CD8-positive, alpha-beta memory T cell (primary cell): ENCODE data around the gene SMYD3. TPM values are rescaled to one million over a fixed set of nuclear protein-coding genes. Genes with fewer than 3 reads are reported as not detected.
"Not testable (repeated sequence)": the region's sequence is repeated elsewhere in the genome, so short reads cannot be mapped to it uniquely, and the experiment has no call there.

ENCODE experiments used
- CTCF ChIA-PET: fragments of 350-600 bp; sonication (Branson Sonifier 250); formaldehyde crosslinking; loops from one replicate; lab custom pipeline; 2021; ENCODE audit warnings: antibody characterized with exemption; lab: Charles Lee
- POLR2A ChIA-PET: fragments of 350-600 bp; sonication (Branson Sonifier 250); formaldehyde crosslinking; loops from one replicate; lab custom pipeline; 2021; ENCODE audit warnings: antibody characterized with exemption; lab: Charles Lee
- DNase-seq, 5 donors: peaks; one replicate each; pipeline versions ENCODE4 v3.0.0 to v3.0.0-alpha.2; 2020 to 2022; ENCODE audit warnings: mixed read lengths in 1 of 5
- H3K27ac ChIP-seq: one replicate; pipeline ENCODE4 v1.7.0; 2013; ENCODE audit warnings: low read depth, mild to moderate bottlenecking, low read length, moderate library complexity
- H3K27me3 ChIP-seq: 2 replicates; pipeline ENCODE4 v1.7.0; 2013; ENCODE audit warnings: low read length, mild to moderate bottlenecking; ENCODE audit not compliant: insufficient read depth, poor library complexity, severe bottlenecking
- H3K36me3 ChIP-seq: 2 replicates; pipeline ENCODE4 v1.7.0; 2013; ENCODE audit warnings: mild to moderate bottlenecking, low read length, moderate library complexity; ENCODE audit not compliant: insufficient read depth
- H3K4me1 ChIP-seq: 2 replicates; pipeline ENCODE4 v1.7.0; 2013; ENCODE audit warnings: mild to moderate bottlenecking, low read length, moderate library complexity; ENCODE audit not compliant: insufficient read depth
- H3K4me3 ChIP-seq: 2 replicates; pipeline ENCODE4 v1.7.0; 2013; ENCODE audit warnings: mild to moderate bottlenecking, low read length
- H3K9me3 ChIP-seq: 2 replicates; pipeline ENCODE4 v1.7.0; 2013; ENCODE audit warnings: mild to moderate bottlenecking, low read length
- H3K27ac Mint-ChIP-seq, 8 donors: one replicate each; pipeline ENCODE4 v1.8.0; 2020 to 2021; ENCODE audit warnings: mixed read lengths in 8 of 8, mild to moderate bottlenecking in 6 of 8, inconsistent platforms in 3 of 8, moderate library complexity in 3 of 8
- H3K27me3 Mint-ChIP-seq, 2 donors: one replicate each; pipeline ENCODE4 v1.8.0; 2020 to 2021; ENCODE audit warnings: mixed read lengths in 2 of 2, mild to moderate bottlenecking in 1 of 2, moderate library complexity in 1 of 2
- H3K36me3 Mint-ChIP-seq, 3 donors: one replicate each; pipeline ENCODE4 v1.8.0; 2020 to 2021; ENCODE audit warnings: mixed read lengths in 3 of 3, inconsistent platforms in 1 of 3, mild to moderate bottlenecking in 1 of 3
- H3K4me1 Mint-ChIP-seq, 3 donors: one replicate each; pipeline ENCODE4 v1.8.0; 2020 to 2021; ENCODE audit warnings: mixed read lengths in 3 of 3, inconsistent platforms in 1 of 3, mild to moderate bottlenecking in 1 of 3
- H3K4me3 Mint-ChIP-seq, 7 donors: one replicate each; pipeline ENCODE4 v1.8.0; 2020 to 2021; ENCODE audit warnings: mixed read lengths in 7 of 7, mild to moderate bottlenecking in 6 of 7, moderate library complexity in 4 of 7, inconsistent platforms in 2 of 7
- H3K9me3 Mint-ChIP-seq, 5 donors: one replicate each; pipeline ENCODE4 v1.8.0; 2020 to 2022; ENCODE audit warnings: mixed read lengths in 5 of 5, mild to moderate bottlenecking in 3 of 5, moderate library complexity in 2 of 5, inconsistent platforms in 1 of 5
- polyA plus RNA-seq: library from polyadenylated mRNA; unstranded; fragments of 300-500 nt; fragmentation: Illumina TruSeq; gene quantifications from one replicate; pipeline ENCODE4 v1.2.3, GENCODE V29; 2021
- total RNA-seq, 2 experiments: library from RNA; stranded (reverse); gene quantifications; one replicate each; pipeline ENCODE4 v1.2.3, GENCODE V29; 2021

The SMYD3 gene
- total and polyA plus RNA-seq, 3 experiments from 2014 or later: 12.4 to 31.7 (median 14.5) TPM

- Mint-ChIP-seq H3K9me3 (peaks cover 0 to 33% (median 5%) of the 10 kb centered on the region in 5 donors), H3K27ac (no peak overlapping the region), H3K4me3 (no peak overlapping the region), H3K4me1 (no peaks in the 10 kb centered on the region), H3K36me3 (peaks cover 0 to 17% (median 0%) of the 10 kb centered on the region in 3 donors), H3K27me3 (no peaks in the 10 kb centered on the region)
- H3K36me3 ChIP-seq: no peaks in the 10 kb centered on the region
- H3K27ac ChIP-seq: no peak overlapping the region
- H3K4me3 ChIP-seq: no peak overlapping the region
- no peak for DNase-seq
- POLR2A ChIA-PET: no interaction called here
- no peaks in the 10 kb centered on the region for H3K27me3 ChIP-seq
- CTCF ChIA-PET: no interaction called here
- no peaks in the 10 kb centered on the region for H3K4me1 ChIP-seq
- H3K9me3 ChIP-seq: no peaks in the 10 kb centered on the region
Measured at GRCh38 chr1:245718123-245718522, 789.0 kb downstream of the SMYD3 start.

- no peak overlapping the region for H3K27ac Mint-ChIP-seq
- no peaks in the 10 kb centered on the region for H3K27me3 ChIP-seq
- H3K36me3 ChIP-seq: no peaks in the 10 kb centered on the region
- no peaks in the 10 kb centered on the region for H3K4me1 Mint-ChIP-seq
- no peak overlapping the region for H3K4me3 ChIP-seq
- H3K9me3 Mint-ChIP-seq: peaks cover 0 to 32% (median 5%) of the 10 kb centered on the region in 5 donors
- H3K27me3 Mint-ChIP-seq: no peaks in the 10 kb centered on the region
- no peaks in the 10 kb centered on the region for H3K9me3 ChIP-seq
- no peak overlapping the region for H3K27ac ChIP-seq
- CTCF ChIA-PET: no interaction called here
- POLR2A ChIA-PET: no interaction called here
- no peak for DNase-seq
- no peak overlapping the region for H3K4me3 Mint-ChIP-seq
- H3K4me1 ChIP-seq: no peaks in the 10 kb centered on the region
- H3K36me3 Mint-ChIP-seq: peaks cover 0 to 16% (median 0%) of the 10 kb centered on the region in 3 donors
Measured at GRCh38 chr1:245717611-245718010, 789.5 kb downstream of the SMYD3 start.

DNA sequence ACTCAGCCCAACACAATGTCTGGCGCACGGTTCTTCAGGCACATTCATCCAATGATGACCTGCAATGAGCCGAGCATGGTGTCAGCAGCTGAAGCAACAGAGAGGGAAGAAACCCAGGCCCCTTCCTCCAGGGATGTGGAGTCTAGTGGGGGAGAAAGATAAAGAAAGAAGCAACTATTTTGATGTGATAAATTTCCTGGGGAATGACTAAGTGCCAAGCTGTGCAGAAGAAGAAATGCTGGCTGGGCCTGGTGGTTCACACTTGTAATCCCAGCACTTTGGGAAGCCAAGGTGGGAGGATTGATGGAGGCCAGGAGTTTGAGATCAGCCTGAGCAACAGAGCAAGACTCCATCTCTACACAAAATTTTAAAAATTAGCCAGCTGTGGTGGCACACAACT is 790.5 kb downstream of the SMYD3 start:
- Histone ChIP-seq H3K27ac (no peak overlapping the region), H3K36me3 (no peaks in the 10 kb centered on the region), H3K4me1 (no peaks in the 10 kb centered on the region), H3K9me3 (no peaks in the 10 kb centered on the region), H3K4me3 (no peak overlapping the region), H3K27me3 (no peaks in the 10 kb centered on the region)
- peaks cover 0 to 25% (median 0%) of the 10 kb centered on the region in 3 donors for H3K36me3 Mint-ChIP-seq
- DNase-seq: no peak
- ChIA-PET POLR2A (no interaction called here), CTCF (no interaction called here)
- no peak overlapping the region for H3K4me3 Mint-ChIP-seq
- no peaks in the 10 kb centered on the region for H3K4me1 Mint-ChIP-seq
- H3K27me3 Mint-ChIP-seq: no peaks in the 10 kb centered on the region
- H3K9me3 Mint-ChIP-seq: peaks cover 0 to 31% (median 2%) of the 10 kb centered on the region in 5 donors
- no peak overlapping the region for H3K27ac Mint-ChIP-seq

DNA sequence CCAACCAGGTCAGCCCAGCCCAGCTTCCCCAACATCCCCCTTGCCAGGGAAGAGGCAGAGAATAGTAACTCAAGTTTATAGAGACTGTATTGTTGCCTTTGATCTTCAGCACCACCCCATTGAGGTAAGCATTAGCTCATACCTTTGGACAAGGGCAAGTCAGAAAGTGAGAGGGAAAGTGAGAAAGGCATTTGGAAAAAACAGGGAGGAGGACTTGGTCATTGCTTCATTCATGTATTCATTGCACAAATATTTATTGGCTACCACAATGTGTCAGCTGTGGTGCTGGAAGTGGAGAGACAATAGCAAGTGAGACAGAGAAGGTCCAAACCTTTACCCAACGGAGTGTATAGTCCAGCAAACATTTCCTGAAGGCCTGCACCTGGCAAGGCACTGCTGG is 791.1 kb downstream of the SMYD3 start:
- ChIA-PET POLR2A (no interaction called here), CTCF (no interaction called here)
- no peak overlapping the region for H3K27ac Mint-ChIP-seq
- H3K36me3 Mint-ChIP-seq: peaks cover 0 to 26% (median 0%) of the 10 kb centered on the region in 3 donors
- peaks cover 0 to 32% (median 2%) of the 10 kb centered on the region in 5 donors for H3K9me3 Mint-ChIP-seq
- no peaks in the 10 kb centered on the region for H3K36me3 ChIP-seq
- no peaks in the 10 kb centered on the region for H3K4me1 ChIP-seq
- H3K27me3 Mint-ChIP-seq: no peaks in the 10 kb centered on the region
- no peaks in the 10 kb centered on the region for H3K27me3 ChIP-seq
- H3K4me3 Mint-ChIP-seq: no peak overlapping the region
- H3K4me1 Mint-ChIP-seq: no peaks in the 10 kb centered on the region
- H3K27ac ChIP-seq: no peak overlapping the region
- no peaks in the 10 kb centered on the region for H3K9me3 ChIP-seq
- no peak overlapping the region for H3K4me3 ChIP-seq
- no peak for DNase-seq

DNA sequence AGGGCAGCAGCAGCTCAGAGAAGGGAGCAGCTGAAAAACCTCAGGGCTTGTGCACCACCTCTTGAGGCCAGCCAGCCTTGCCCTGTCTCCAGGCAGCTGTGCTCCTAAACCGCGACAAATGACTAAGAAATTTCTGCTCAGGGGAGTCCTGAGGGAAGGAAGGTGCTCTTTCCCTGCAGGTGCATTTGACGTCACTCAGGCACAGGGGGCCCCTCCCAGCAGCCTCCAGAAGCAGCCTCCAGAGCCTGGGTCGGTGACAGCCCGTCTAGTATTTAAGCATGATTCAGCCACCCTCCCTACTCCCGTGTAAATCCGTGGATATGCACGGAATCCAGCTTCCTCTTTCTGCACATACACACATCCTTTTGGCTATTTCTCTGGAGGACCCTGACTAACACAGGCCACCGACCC is 791.8 kb downstream of the SMYD3 start:
- no peak for DNase-seq
- POLR2A ChIA-PET: no interaction called here
- Mint-ChIP-seq H3K9me3 (peaks cover 0 to 36% (median 2%) of the 10 kb centered on the region in 5 donors), H3K4me1 (no peaks in the 10 kb centered on the region), H3K27me3 (no peaks in the 10 kb centered on the region), H3K27ac (no peak overlapping the region), H3K4me3 (no peak overlapping the region), H3K36me3 (peaks cover 0 to 26% (median 0%) of the 10 kb centered on the region in 3 donors)
- Histone ChIP-seq H3K36me3 (no peaks in the 10 kb centered on the region), H3K4me3 (no peak overlapping the region), H3K4me1 (no peaks in the 10 kb centered on the region), H3K9me3 (no peaks in the 10 kb centered on the region), H3K27me3 (no peaks in the 10 kb centered on the region), H3K27ac (no peak overlapping the region)
- CTCF ChIA-PET: no interaction called here

GRCh38 chr1:245714027-245714426 is 793.1 kb downstream of the SMYD3 start:
- POLR2A ChIA-PET, H3K4me3 Mint-ChIP-seq, H3K36me3 ChIP-seq, DNase-seq, H3K27me3 ChIP-seq, H3K4me1 Mint-ChIP-seq, H3K27me3 Mint-ChIP-seq, H3K4me1 ChIP-seq, CTCF ChIA-PET, H3K4me3 ChIP-seq, H3K9me3 ChIP-seq, H3K27ac ChIP-seq, H3K27ac Mint-ChIP-seq: not testable (repeated sequence)
- Mint-ChIP-seq H3K9me3 (peaks cover 0 to 33% (median 0%) of the 10 kb centered on the region in 5 donors), H3K36me3 (peaks cover 0 to 23% (median 0%) of the 10 kb centered on the region in 3 donors)

- Mint-ChIP-seq H3K4me3 (no peak overlapping the region), H3K4me1 (no peaks in the 10 kb centered on the region), H3K9me3 (peaks cover 0 to 30% (median 0%) of the 10 kb centered on the region in 5 donors), H3K36me3 (peaks cover 0 to 15% (median 0%) of the 10 kb centered on the region in 3 donors), H3K27me3 (no peaks in the 10 kb centered on the region), H3K27ac (no peak overlapping the region)
- Histone ChIP-seq H3K4me1 (no peaks in the 10 kb centered on the region), H3K27me3 (no peaks in the 10 kb centered on the region), H3K27ac (no peak overlapping the region), H3K9me3 (no peaks in the 10 kb centered on the region), H3K36me3 (no peaks in the 10 kb centered on the region), H3K4me3 (no peak overlapping the region)
- ChIA-PET POLR2A (no interaction called here), CTCF (no interaction called here)
- DNase-seq: no peak
Measured at GRCh38 chr1:245710961-245711903, 795.8 kb downstream of the SMYD3 start.

DNA sequence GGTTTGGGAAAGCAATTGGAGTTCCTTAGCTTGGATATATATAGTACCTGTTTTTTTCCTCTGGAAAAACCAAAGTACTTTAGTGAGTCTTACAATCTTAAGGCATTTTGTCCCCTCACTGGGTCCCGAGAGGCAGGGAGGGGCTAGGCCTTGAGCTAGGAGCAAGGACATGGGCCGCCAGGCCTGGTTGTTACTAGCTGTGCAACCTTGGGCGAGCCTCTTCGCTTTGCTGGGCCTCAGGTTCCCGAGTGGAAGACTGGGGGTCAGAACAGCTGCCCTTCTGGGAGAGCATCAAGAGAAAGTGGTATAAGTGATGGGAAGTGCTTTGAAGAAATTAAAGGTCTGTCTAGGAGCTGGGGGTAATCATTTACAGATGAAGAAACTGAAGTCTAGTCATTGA is 799.1 kb downstream of the SMYD3 start:
- H3K4me3 Mint-ChIP-seq: no peak overlapping the region
- no peaks in the 10 kb centered on the region for H3K4me1 Mint-ChIP-seq
- ChIA-PET POLR2A (no interaction called here), CTCF (no interaction called here)
- DNase-seq: no peak
- H3K9me3 Mint-ChIP-seq: peaks cover 0 to 43% (median 3%) of the 10 kb centered on the region in 5 donors
- no peak overlapping the region for H3K27ac Mint-ChIP-seq
- no peak overlapping the region for H3K27ac ChIP-seq
- no peaks in the 10 kb centered on the region for H3K9me3 ChIP-seq
- H3K4me3 ChIP-seq: no peak overlapping the region
- no peaks in the 10 kb centered on the region for H3K27me3 ChIP-seq
- H3K4me1 ChIP-seq: no peaks in the 10 kb centered on the region
- H3K36me3 ChIP-seq: no peaks in the 10 kb centered on the region
- H3K36me3 Mint-ChIP-seq: peaks cover 0 to 10% (median 0%) of the 10 kb centered on the region in 3 donors
- H3K27me3 Mint-ChIP-seq: no peaks in the 10 kb centered on the region
